GM12891 (cell line): ENCODE results near the gene NUMB.

Source experiments
- DNase-seq: peaks from one replicate; pipeline ENCODE4 v3.0.0; 2011; ENCODE audit warnings: low spot score; ENCODE audit not compliant: insufficient read length
- FAIRE-seq: peaks from 2 replicates; lab custom pipeline; 2011; peaks lifted over from hg19 to GRCh38; lab: Jason Lieb, UNC
- PAX5 ChIP-seq: IDR thresholded peaks from 2 replicates; pipeline ENCODE4 v1.6.1; 2011; ENCODE audit warnings: low read length, moderate library complexity, mild to moderate bottlenecking; ENCODE audit not compliant: insufficient read depth, severe bottlenecking
- POLR2A ChIP-seq: IDR thresholded peaks from 2 replicates; pipeline ENCODE4 v1.6.1; 2011; ENCODE audit warnings: low read depth, low read length, control low read depth
- POLR2AphosphoS5 ChIP-seq: IDR thresholded peaks from 2 replicates; pipeline ENCODE4 v1.6.1; 2011; ENCODE audit warnings: low read depth, low read length, control low read depth
- POU2F2 ChIP-seq: IDR thresholded peaks from 2 replicates; pipeline ENCODE4 v1.6.1; 2011; ENCODE audit warnings: low read depth, mild to moderate bottlenecking, control low read depth, low read length, moderate library complexity
- SPI1 ChIP-seq: IDR thresholded peaks from 2 replicates; pipeline ENCODE4 v1.6.1; 2011; ENCODE audit warnings: low read depth, low read length, control low read depth
- TAF1 ChIP-seq: IDR thresholded peaks from 2 replicates; pipeline ENCODE4 v1.6.1; 2011; ENCODE audit warnings: low read depth, low read length, control low read depth

Gene NUMB

GRCh38 chr14:73466861-73467260 is 8.5 kb upstream of the NUMB start:
- FAIRE-seq, result no peak
- TF ChIP-seq PAX5 (no peak), POU2F2 (no peak), POLR2A (no peak), SPI1 (no peak), POLR2AphosphoS5 (no peak), TAF1 (no peak)
- DNase-seq, result no peak

DNA sequence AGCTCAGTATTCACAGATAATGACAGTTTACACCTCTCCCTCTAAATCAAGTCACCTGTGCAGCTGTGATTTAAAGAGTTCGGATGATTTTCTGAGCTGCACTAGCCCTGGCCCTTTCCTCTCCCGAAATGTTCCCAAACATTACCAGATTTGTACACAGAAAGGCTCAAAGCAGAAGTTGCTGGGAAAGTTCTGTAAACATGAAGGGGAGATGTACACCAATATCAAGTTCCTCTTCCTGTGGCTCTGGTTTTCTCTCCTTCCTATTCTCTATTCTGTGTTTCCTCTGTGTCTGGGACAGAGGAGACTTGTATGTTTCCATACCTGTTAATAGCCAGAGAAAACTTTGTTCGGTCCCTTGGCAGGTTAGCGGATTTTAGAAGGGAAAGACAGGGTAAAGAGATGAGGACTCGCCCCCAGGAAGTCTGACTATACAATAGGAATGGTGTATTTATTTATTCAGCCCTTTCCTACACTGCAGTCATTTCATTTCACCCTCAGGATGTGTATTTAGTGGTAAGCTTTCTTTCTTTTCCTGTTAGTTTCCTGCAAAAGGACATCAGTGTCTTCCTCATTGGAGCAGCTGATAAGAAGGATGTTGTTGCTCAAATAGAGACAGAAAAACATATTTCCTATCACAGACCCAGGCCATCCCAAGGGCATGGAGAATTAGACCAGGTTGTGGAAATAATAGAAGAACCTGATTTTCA is 7.6 kb upstream of the NUMB start:
- TF ChIP-seq TAF1 (no peak), PAX5 (no peak), POU2F2 (no peak), POLR2A (no peak), POLR2AphosphoS5 (no peak), SPI1 (no peak)
- DNase-seq, result no peak
- no peak for FAIRE-seq

- no peak for FAIRE-seq
- TF ChIP-seq SPI1, result no peak
- no peak for TF ChIP-seq PAX5
- no peak for TF ChIP-seq TAF1
- TF ChIP-seq POLR2A, result no peak
- TF ChIP-seq POU2F2, result no peak
- TF ChIP-seq POLR2AphosphoS5, result no peak
These were observed 5.1 kb upstream of the NUMB start for GRCh38 chr14:73463411-73463810.

GRCh38 chr14:73462815-73463214 is 4.5 kb upstream of the NUMB start:
- FAIRE-seq, result no peak
- TF ChIP-seq SPI1 (no peak), POLR2AphosphoS5 (no peak), PAX5 (no peak), POU2F2 (no peak), POLR2A (no peak), TAF1 (no peak)
- no peak for DNase-seq

More at GRCh38 chr14:73463411-73463810, 5.1 kb upstream of the NUMB start:
- no peak for DNase-seq

GRCh38 chr14:73462048-73462715 is 3.8 kb upstream of the NUMB start:
- FAIRE-seq (no peak), DNase-seq (no peak)
- TF ChIP-seq POLR2AphosphoS5 (no peak), POLR2A (no peak), PAX5 (no peak), POU2F2 (no peak), SPI1 (no peak), TAF1 (no peak)

- no peak for TF ChIP-seq POLR2A
- no peak for TF ChIP-seq POU2F2
- TF ChIP-seq TAF1, result no peak
- no peak for TF ChIP-seq PAX5
- no peak for TF ChIP-seq POLR2AphosphoS5
- TF ChIP-seq SPI1, result no peak
- FAIRE-seq (no peak), DNase-seq (no peak)
These were observed 3.2 kb upstream of the NUMB start for GRCh38 chr14:73461478-73462047.

DNA sequence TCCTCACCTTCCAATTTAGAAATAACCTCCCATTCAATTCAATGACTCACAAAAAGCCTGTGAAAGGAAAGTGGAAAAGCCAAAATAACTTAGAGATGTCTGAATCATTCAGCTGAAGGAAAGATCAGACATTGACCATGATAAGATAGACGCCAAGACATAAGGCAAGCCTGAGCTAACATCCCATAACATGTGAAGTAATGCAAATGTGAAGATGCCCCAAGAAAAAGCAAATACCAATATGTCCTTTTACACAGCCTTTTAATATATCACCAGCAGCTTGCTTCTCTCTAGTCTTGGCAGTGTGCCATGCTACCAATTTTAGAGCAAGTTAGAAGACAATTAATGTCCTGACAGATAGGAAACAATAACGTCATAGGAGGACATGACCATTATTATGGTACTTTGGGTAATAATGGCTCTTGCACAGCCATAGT is 2.4 kb upstream of the NUMB start:
- TF ChIP-seq SPI1 (no peak), TAF1 (no peak), POU2F2 (no peak), PAX5 (no peak), POLR2A (no peak), POLR2AphosphoS5 (no peak)
- DNase-seq (no peak), FAIRE-seq (no peak)

- no peak for TF ChIP-seq POLR2AphosphoS5
- TF ChIP-seq PAX5, result no peak
- no peak for TF ChIP-seq TAF1
- TF ChIP-seq POLR2A, result no peak
- TF ChIP-seq SPI1, result no peak
- TF ChIP-seq POU2F2, result no peak
- FAIRE-seq (no peak), DNase-seq (no peak)
These were observed 1.6 kb upstream of the NUMB start for GRCh38 chr14:73459959-73460358.

DNA sequence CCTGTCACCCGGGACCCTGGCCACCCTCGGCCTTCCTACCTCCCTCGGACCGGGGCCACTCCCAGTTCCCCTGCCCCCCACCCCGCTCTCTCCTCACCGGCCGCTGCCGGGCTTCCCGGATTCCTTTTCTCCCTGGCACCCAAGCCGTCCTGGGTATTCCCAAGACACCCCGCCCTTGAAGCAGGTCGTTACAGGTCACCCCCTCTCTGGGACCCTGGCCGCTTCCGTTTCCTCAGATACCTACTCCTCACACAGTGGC is 493 bp downstream of the NUMB start:
- TF ChIP-seq POLR2AphosphoS5 (no peak), POU2F2 (no peak), POLR2A (no peak), PAX5 (no peak), TAF1 (no peak), SPI1 (no peak)
- FAIRE-seq (no peak), DNase-seq (no peak)
